GM11168 (cell line): ENCODE measurements around the gene S1PR2.
"Not testable (repeated sequence)": the region's sequence is repeated elsewhere in the genome, so short reads cannot be mapped to it uniquely, and the experiment has no call there.

Experiments
- in situ Hi-C: fragments of 300-500 bp; cut with MboI; formaldehyde crosslinking; loops from one replicate; pipeline ENCODE4 v1.12.0; 2022; ENCODE audit warnings: low sequenced_read_pairs; ENCODE audit not compliant: unreplicated experiment

S1PR2 gene

GRCh38 chr19:10198889-10199644, 32.1 kb downstream of the S1PR2 start:
- in situ Hi-C loops = not testable (repeated sequence)

DNA sequence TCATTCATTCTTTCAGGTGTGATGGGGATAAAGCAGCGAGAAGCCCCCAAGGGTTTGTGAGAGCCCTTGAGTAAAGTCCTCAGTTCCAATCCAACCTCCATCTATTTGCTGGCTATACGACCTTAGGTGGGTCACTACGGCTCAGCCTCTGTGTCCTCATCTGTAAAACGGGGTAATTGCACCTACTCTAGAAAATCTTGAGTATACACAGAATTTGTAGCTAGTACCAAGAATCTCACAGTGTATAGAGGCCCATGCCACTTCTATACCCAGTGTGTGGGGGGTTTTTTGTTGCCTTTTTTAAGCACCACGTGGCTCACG, 36.0 kb downstream of the S1PR2 start:
- in situ Hi-C loops = no loop called here

- in situ Hi-C loops = no loop called here
Observed at GRCh38 chr19:10194500-10195198, 36.5 kb downstream of the S1PR2 start, which contains the start of gene DNMT1. DNMT1 (minus strand) TSS chr19:10194953; CDS start chr19:10194899, 54 bp downstream.

GRCh38 chr19:10193790-10194499, 37.2 kb downstream of the S1PR2 start:
- in situ Hi-C loops = no loop called here

DNA sequence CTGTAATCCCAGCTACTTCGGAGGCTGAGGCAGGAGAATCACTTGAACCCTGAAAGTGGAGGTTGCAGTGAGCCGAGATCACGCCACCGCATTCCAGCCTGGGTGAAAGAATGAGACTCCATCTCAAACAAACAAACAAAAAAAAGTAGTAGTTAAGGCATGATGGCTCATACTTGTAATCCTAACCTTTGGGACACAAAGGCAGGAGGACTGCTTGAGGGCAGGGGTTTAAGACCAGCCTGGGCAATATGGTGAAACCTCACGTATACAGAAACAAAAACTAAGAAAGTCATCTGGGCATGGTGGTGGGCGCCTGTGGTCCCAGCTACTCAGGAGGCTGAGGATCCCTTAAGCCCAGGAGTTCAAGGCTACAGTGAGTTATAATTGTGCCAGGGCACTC, 38.2 kb downstream of the S1PR2 start:
- in situ Hi-C loops = no loop called here

GRCh38 chr19:10191347-10191746, 39.8 kb downstream of the S1PR2 start:
- in situ Hi-C loops = no loop called here

- in situ Hi-C loops = no loop called here
Observed at GRCh38 chr19:10190026-10190425, 41.1 kb downstream of the S1PR2 start.

GRCh38 chr19:10189616-10190015, 41.5 kb downstream of the S1PR2 start:
- in situ Hi-C loops = no loop called here

- in situ Hi-C loops = no loop called here
Observed at GRCh38 chr19:10187315-10187714, 43.8 kb downstream of the S1PR2 start.

DNA sequence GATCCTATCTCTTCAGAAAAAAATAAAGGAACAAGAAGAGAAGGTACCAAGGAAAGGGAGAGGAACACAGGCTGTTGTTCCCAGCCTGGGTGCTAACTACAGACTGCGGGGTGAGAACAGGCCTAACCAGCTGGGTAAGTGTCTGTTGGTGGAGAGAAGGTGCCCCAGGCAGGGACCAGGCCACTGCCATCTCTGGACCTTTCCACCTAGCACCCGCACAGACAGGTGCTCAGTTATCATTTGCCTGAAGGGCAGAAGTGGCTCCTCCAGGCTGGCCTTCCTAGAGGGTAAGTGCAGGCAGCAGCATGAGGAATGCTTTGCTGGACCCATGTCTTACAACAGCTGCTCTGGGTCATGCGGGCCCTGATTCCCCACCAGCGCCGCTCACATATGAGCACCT, 46.5 kb downstream of the S1PR2 start:
- in situ Hi-C loops = no loop called here

- in situ Hi-C loops = no loop called here
Observed at GRCh38 chr19:10183926-10184325, 47.2 kb downstream of the S1PR2 start.

DNA sequence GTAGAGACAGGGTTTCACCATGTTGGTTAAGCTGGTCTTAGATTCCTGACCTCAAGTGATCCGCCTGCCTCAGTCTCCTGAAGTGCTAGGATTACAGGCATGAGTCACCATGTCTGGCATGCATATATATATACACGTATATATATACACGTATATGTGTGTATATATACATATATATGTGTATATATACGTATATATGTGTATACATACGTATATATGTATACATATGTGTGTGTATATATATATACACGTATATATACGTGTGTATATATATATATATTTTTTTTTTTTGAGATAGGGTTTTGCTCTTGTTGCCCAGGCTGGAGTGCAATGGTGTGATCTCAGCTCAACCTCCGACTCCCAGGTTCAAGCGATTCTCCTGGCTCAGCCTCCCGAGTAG, 48.3 kb downstream of the S1PR2 start:
- in situ Hi-C loops = no loop called here

GRCh38 chr19:10182076-10182475, 49.1 kb downstream of the S1PR2 start:
- in situ Hi-C loops = no loop called here

GRCh38 chr19:10180459-10180858, 50.7 kb downstream of the S1PR2 start:
- in situ Hi-C loops = no loop called here

- in situ Hi-C loops = not testable (repeated sequence)
Observed at GRCh38 chr19:10180024-10180423, 51.1 kb downstream of the S1PR2 start.

DNA sequence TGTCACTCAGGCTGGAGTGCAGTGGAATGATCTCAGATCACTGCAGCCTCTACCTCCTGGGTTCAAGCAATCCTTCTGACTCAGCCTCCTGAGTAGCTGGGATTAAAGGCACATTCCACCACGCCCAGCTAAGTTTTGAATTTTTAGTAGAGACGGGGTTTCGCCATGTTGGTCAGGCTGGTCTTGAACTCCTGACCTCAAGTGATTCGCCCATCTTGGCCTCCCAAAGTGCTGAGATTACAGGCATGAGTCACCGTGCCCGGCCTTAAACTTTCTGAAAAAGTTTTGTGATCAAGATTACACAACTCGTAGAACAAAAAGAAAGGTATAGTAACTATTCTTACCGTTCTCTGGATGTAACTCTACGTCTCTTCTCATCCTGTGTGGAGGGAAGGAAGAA, 57.6 kb downstream of the S1PR2 start:
- in situ Hi-C loops = no loop called here
